Right ventricle myocardium inferior (tissue), 1 donor: ENCODE results near the gene EBP. TPM values are rescaled to one million over a fixed set of nuclear protein-coding genes. Genes with fewer than 3 reads are reported as not detected.

Source experiments
- ATAC-seq: fragments of 200-7000 bp; cut with Tn5 transposase; one replicate; pipeline ENCODE4 v1.9.1; 2020; ENCODE audit warnings: mild to moderate bottlenecking, moderate library complexity
- DNase-seq: peaks from one replicate; pipeline ENCODE4 v3.0.0; 2021; ENCODE audit errors: missing footprints
- intact Hi-C: fragments of 100-400 bp; cut with DNase I; formaldehyde crosslinking; loops from one replicate; pipeline ENCODE4 v1.11.0; 2022
- total RNA-seq: library from RNA; stranded (reverse); fragmentation: NEBNext Ultra II Directional; extraction: Animal tissue kit (Norgen Biotek cat#: 25700); gene quantifications from one replicate; pipeline ENCODE4 v1.2.1, GENCODE V29; 2021
- donor health status: DM: no; HTN: yes; CAD: no; lungs with severe emphysema.

EBP gene
- total RNA-seq, 1 donor from 2014 or later = 54.1 TPM

GRCh38 chrX:48558271-48558670 lies 36.7 kb downstream of the EBP start:
- DNase-seq = no peak
- intact Hi-C loops = no loop called here
- no peak for ATAC-seq

GRCh38 chrX:48559636-48560035 lies 38.0 kb downstream of the EBP start:
- ATAC-seq = no peak
- intact Hi-C loops = no loop called here
- no peak for DNase-seq

GRCh38 chrX:48560056-48560455 lies 38.4 kb downstream of the EBP start:
- DNase-seq (no peak), ATAC-seq (no peak)
- intact Hi-C loops = no loop called here

GRCh38 chrX:48560681-48561080 lies 39.1 kb downstream of the EBP start:
- ATAC-seq (no peak), DNase-seq (no peak)
- intact Hi-C loops = no loop called here

GRCh38 chrX:48569958-48570357 lies 48.4 kb downstream of the EBP start:
- intact Hi-C loops = no loop called here

GRCh38 chrX:48573690-48574269 lies 52.2 kb downstream of the EBP start:
- intact Hi-C loops = loop anchor here (2.0 kb wide), 1 partner anchor 17 kb away; no protein-coding TSS in a partner anchor
- DNase-seq (no peak), ATAC-seq (peak; percentile 2)

More at GRCh38 chrX:48569958-48570357, 48.4 kb downstream of the EBP start:
- ATAC-seq = no peak
- DNase-seq = no peak

- DNase-seq (peak; percentile 95), ATAC-seq (peak; percentile 99)
- intact Hi-C loops = loop anchor here (2.0 kb wide), 1 partner anchor 16 kb away; no protein-coding TSS in a partner anchor
Observed at GRCh38 chrX:48574270-48575266, 53.0 kb downstream of the EBP start, which contains the start of gene RBM3. Gene RBM3 (plus strand): TSS chrX:48574484. CDS start chrX:48575181, 697 bp downstream.

- DNase-seq (no peak), ATAC-seq (no peak)
- intact Hi-C loops = loop anchor here (2.0 kb wide), 1 partner anchor 15 kb away; no protein-coding TSS in a partner anchor
Observed at GRCh38 chrX:48575642-48576041, 54.0 kb downstream of the EBP start.

- intact Hi-C loops = no loop called here
- DNase-seq (no peak), ATAC-seq (no peak)
Observed at GRCh38 chrX:48576108-48576507, 54.5 kb downstream of the EBP start.

Other genes with a start within 250 kb of the EBP start
- not detected for gene SSX3, start 165.1 kb upstream of the EBP start, total RNA-seq
- gene SSX4, start 138.3 kb upstream of the EBP start, total RNA-seq = not detected
- gene SSX4B, start 109.8 kb upstream of the EBP start, total RNA-seq = not detected
- 1.2 TPM for gene SLC38A5, start 51.5 kb upstream of the EBP start, total RNA-seq
- 15.7 TPM for gene FTSJ1, start 45.6 kb upstream of the EBP start, total RNA-seq
- 13.5 TPM for gene PORCN, start 12.8 kb upstream of the EBP start, total RNA-seq
- gene TBC1D25, start 17.9 kb downstream of the EBP start, total RNA-seq = 20.5 TPM
- gene RBM3, start 52.7 kb downstream of the EBP start, total RNA-seq = 113 TPM
- 170 TPM for gene WDR13, start 75.7 kb downstream of the EBP start, total RNA-seq
- 4.4 TPM for gene WAS, start 162.0 kb downstream of the EBP start, total RNA-seq
- 2.2 TPM for gene SUV39H1, start 174.9 kb downstream of the EBP start, total RNA-seq
- not detected for gene GLOD5, start 239.9 kb downstream of the EBP start, total RNA-seq